Measurements from ENCODE around the gene MMAB. TPM values are rescaled to one million over a fixed set of nuclear protein-coding genes. Genes with fewer than 3 reads are reported as not detected.

MMAB gene
- total RNA-seq, 2 donors from 2014 or later, result 12.5 to 29.7 TPM

GRCh38 chr12:109549613-109550270 is 23.6 kb downstream of the MMAB start:
- ATAC-seq (no peak), DNase-seq (no peak)
- intact Hi-C loops (cut with DNase I), result no loop called here
- H3K4me3 ChIP-seq, result no peak overlapping the region
- peaks cover 10% of the 10 kb centered on the region for H3K4me1 ChIP-seq
- no peak for TF ChIP-seq CTCF (IDR thresholded peaks at IDR 0.05)
- TF ChIP-seq POLR2A (IDR thresholded peaks at IDR 0.05), result no peak
- no peak overlapping the region for H3K27ac ChIP-seq
- peaks cover 0 to 4% of the 10 kb centered on the region in 2 donors for H3K27me3 ChIP-seq
- H3K36me3 ChIP-seq (replicated peaks in 1 of 2; ENCODE audit: insufficient read depth in 1 of 2, low read depth in 2 of 2), result no peaks in the 10 kb centered on the region
- no peaks in the 10 kb centered on the region for H3K9me3 ChIP-seq
- 33 to 36% methylated on average over 15 of the region's 15 CpGs for WGBS, 2 donors

GRCh38 chr12:109548258-109548657 is 25.0 kb downstream of the MMAB start:
- no peak for DNase-seq
- WGBS, 2 donors, result 79 to 81% methylated on average over 4 of the region's 4 CpGs
- Histone ChIP-seq H3K27ac (no peak overlapping the region), H3K9me3 (no peaks in the 10 kb centered on the region), H3K36me3 (replicated peaks in 1 of 2; ENCODE audit: insufficient read depth in 1 of 2, low read depth in 2 of 2) (no peaks in the 10 kb centered on the region), H3K4me1 (no peaks in the 10 kb centered on the region), H3K27me3 (peaks cover 0 to 4% of the 10 kb centered on the region in 2 donors), H3K4me3 (no peak overlapping the region)
- ATAC-seq, result no peak
- intact Hi-C loops (cut with DNase I), result no loop called here
- TF ChIP-seq CTCF (IDR thresholded peaks at IDR 0.05) (no peak), POLR2A (IDR thresholded peaks at IDR 0.05) (no peak)

GRCh38 chr12:109547286-109547685 is 26.0 kb downstream of the MMAB start:
- TF ChIP-seq POLR2A (IDR thresholded peaks at IDR 0.05) (no peak), CTCF (IDR thresholded peaks at IDR 0.05) (no peak)
- Histone ChIP-seq H3K4me1 (no peaks in the 10 kb centered on the region), H3K27me3 (peaks cover 0 to 4% of the 10 kb centered on the region in 2 donors), H3K36me3 (replicated peaks in 1 of 2; ENCODE audit: insufficient read depth in 1 of 2, low read depth in 2 of 2) (no peaks in the 10 kb centered on the region), H3K4me3 (no peak overlapping the region), H3K9me3 (no peaks in the 10 kb centered on the region), H3K27ac (no peak overlapping the region)
- intact Hi-C loops (cut with DNase I), result no loop called here
- DNase-seq (no peak), ATAC-seq (no peak)
- 76 to 85% methylated on average over 18 of the region's 18 CpGs for WGBS, 2 donors

GRCh38 chr12:109545826-109546225 is 27.5 kb downstream of the MMAB start:
- ATAC-seq (no peak), DNase-seq (no peak)
- peaks cover 0 to under 1% of the 10 kb centered on the region in 2 donors for H3K27me3 ChIP-seq
- H3K27ac ChIP-seq, result no peak overlapping the region
- no peaks in the 10 kb centered on the region for H3K9me3 ChIP-seq
- no peaks in the 10 kb centered on the region for H3K36me3 ChIP-seq (replicated peaks in 1 of 2; ENCODE audit: insufficient read depth in 1 of 2, low read depth in 2 of 2)
- TF ChIP-seq POLR2A (IDR thresholded peaks at IDR 0.05), result no peak
- TF ChIP-seq CTCF (IDR thresholded peaks at IDR 0.05), result no peak
- WGBS, 2 donors, result 55% methylated on average over 5 of the region's 5 CpGs; no CpG with 5 or more reads in 1 of the 2 donors
- intact Hi-C loops (cut with DNase I), result no loop called here
- H3K4me3 ChIP-seq, result no peak overlapping the region
- H3K4me1 ChIP-seq, result no peaks in the 10 kb centered on the region

- no peaks in the 10 kb centered on the region for H3K36me3 ChIP-seq (replicated peaks in 1 of 2; ENCODE audit: insufficient read depth in 1 of 2, low read depth in 2 of 2)
- ATAC-seq (no peak), DNase-seq (no peak)
- no peak overlapping the region for H3K27ac ChIP-seq
- no peaks in the 10 kb centered on the region for H3K4me1 ChIP-seq
- WGBS, 2 donors, result 46 to 59% methylated on average over 2 to 6 of the region's 7 CpGs
- TF ChIP-seq CTCF (IDR thresholded peaks at IDR 0.05), result no peak
- no peak for TF ChIP-seq POLR2A (IDR thresholded peaks at IDR 0.05)
- H3K4me3 ChIP-seq, result no peak overlapping the region
- intact Hi-C loops (cut with DNase I), result no loop called here
- no peaks in the 10 kb centered on the region for H3K27me3 ChIP-seq
- no peaks in the 10 kb centered on the region for H3K9me3 ChIP-seq
Observed at GRCh38 chr12:109544955-109545531, 28.3 kb downstream of the MMAB start.
